ENCODE data around the gene AADACL3.
"Not testable (repeated sequence)": the region's sequence is repeated elsewhere in the genome, so short reads cannot be mapped to it uniquely, and the experiment has no call there.

The AADACL3 gene

GRCh38 chr1:12717301-12717838 lies 1.5 kb downstream of the AADACL3 start:
- no peak for DNase-seq

GRCh38 chr1:12722626-12723025 lies 6.7 kb downstream of the AADACL3 start:
- DNase-seq = no peak

- DNase-seq = no peak
Observed at GRCh38 chr1:12728391-12728790, 12.5 kb downstream of the AADACL3 start.

GRCh38 chr1:12730156-12730555 lies 14.2 kb downstream of the AADACL3 start:
- DNase-seq = no peak

- DNase-seq = not testable (repeated sequence)
Observed at GRCh38 chr1:12731084-12731483, 15.2 kb downstream of the AADACL3 start.

- no peak for DNase-seq
Observed at GRCh38 chr1:12734651-12735050, 18.7 kb downstream of the AADACL3 start.

- no peak for DNase-seq
Observed at GRCh38 chr1:12738934-12739333, 23.0 kb downstream of the AADACL3 start.

GRCh38 chr1:12739613-12740012 lies 23.7 kb downstream of the AADACL3 start:
- no peak for DNase-seq

GRCh38 chr1:12741946-12742345 lies 26.0 kb downstream of the AADACL3 start:
- no peak for DNase-seq

- DNase-seq = no peak
Observed at GRCh38 chr1:12745126-12745991, 29.4 kb downstream of the AADACL3 start.

- no peak for DNase-seq
Observed at GRCh38 chr1:12745992-12746323, 30.0 kb downstream of the AADACL3 start, which contains the start of gene CFAP107. Gene CFAP107 (plus strand): TSS chr1:12746200. CDS start chr1:12746431, 231 bp downstream.

- no peak for DNase-seq
Observed at GRCh38 chr1:12748778-12749355, 33.0 kb downstream of the AADACL3 start.

GRCh38 chr1:12754738-12755137 lies 38.8 kb downstream of the AADACL3 start:
- no peak for DNase-seq

GRCh38 chr1:12756273-12756672 lies 40.4 kb downstream of the AADACL3 start:
- no peak for DNase-seq

GRCh38 chr1:12756768-12757413 lies 41.0 kb downstream of the AADACL3 start:
- no peak for DNase-seq

GRCh38 chr1:12757836-12758235 lies 41.9 kb downstream of the AADACL3 start:
- DNase-seq = no peak

- no peak for DNase-seq
Observed at GRCh38 chr1:12760256-12760795, 44.4 kb downstream of the AADACL3 start.

- no peak for DNase-seq
Observed at GRCh38 chr1:12761781-12762180, 45.9 kb downstream of the AADACL3 start.

GRCh38 chr1:12762766-12763165 lies 46.9 kb downstream of the AADACL3 start:
- no peak for DNase-seq

GRCh38 chr1:12763479-12763878 lies 47.6 kb downstream of the AADACL3 start:
- no peak for DNase-seq

- no peak for DNase-seq
Observed at GRCh38 chr1:12764016-12764415, 48.1 kb downstream of the AADACL3 start.

- no peak for DNase-seq
Observed at GRCh38 chr1:12769031-12769430, 53.1 kb downstream of the AADACL3 start.

GRCh38 chr1:12769976-12770505 lies 54.1 kb downstream of the AADACL3 start:
- no peak for DNase-seq
